GM12878 (cell line): ENCODE data around the gene SNPH. TPM values are rescaled to one million over a fixed set of nuclear protein-coding genes. Genes with fewer than 3 reads are reported as not detected.

Source experiments
- ATAC-seq: fragments of 200-7000 bp; cut with Tn5 transposase; 3 replicates; pipeline ENCODE4 v1.9.1; 2020; ENCODE audit warnings: mild to moderate bottlenecking, moderate library complexity
- BruUV-seq: library from RNA; stranded (reverse); fragments of 400-500 nt; replicated peaks from 2 replicates; lab custom pipeline; 2021; lab: Mats Ljungman, UMichigan
- CTCF ChIA-PET: fragments of 300-600 bp; sonication (Branson Sonifier 250); formaldehyde crosslinking; extraction: SDS; loops from one replicate; lab custom pipeline; 2021; ENCODE audit warnings: inconsistent platforms; lab: Yijun Ruan, JAX
- POLR2A ChIA-PET: fragments of 350-600 bp; formaldehyde crosslinking; extraction: SDS; loops from one replicate; lab custom pipeline; 2021; ENCODE audit warnings: inconsistent platforms; lab: Charles Lee
- RAD21 ChIA-PET: fragments of 300-600 bp; sonication (Branson Sonifier 250); formaldehyde crosslinking; loops from one replicate; lab custom pipeline; 2023; ENCODE audit warnings: antibody characterized with exemption; ENCODE audit not compliant: unreplicated experiment; lab: Charles Lee
- SMC1A ChIA-PET: fragments of 300-600 bp; sonication (Branson Sonifier 250); formaldehyde crosslinking; loops from one replicate; lab custom pipeline; 2023; ENCODE audit not compliant: unreplicated experiment, uncharacterized antibody; lab: Charles Lee
- DNase-seq: peaks from one replicate; pipeline ENCODE4 v3.0.0-alpha.2; 2011; ENCODE audit warnings: low read depth, low spot score
- FAIRE-seq: peaks from 3 replicates; lab custom pipeline; 2011; peaks lifted over from hg19 to GRCh38; lab: Jason Lieb, UNC
- H2AFZ ChIP-seq: 2 replicates; pipeline ENCODE4 v1.6.0; 2011; ENCODE audit warnings: low read depth, low read length, control low read depth; ENCODE audit not compliant: control insufficient read depth
- H3K27ac ChIP-seq: 2 replicates; pipeline ENCODE4 v1.5.1; 2011; ENCODE audit warnings: control low read depth; ENCODE audit not compliant: control insufficient read depth, insufficient read depth
- H3K27me3 ChIP-seq, 2 experiments: replicated peaks in 1 of 2; 2 replicates each; pipeline versions ENCODE4 v1.6.0 to v1.6.1; 2011; ENCODE audit warnings: low read length in 1 of 2; ENCODE audit not compliant: control insufficient read depth in 2 of 2, insufficient read depth in 2 of 2
- H3K36me3 ChIP-seq, 2 experiments: 2 replicates each; pipeline ENCODE4 v1.5.1; 2011; ENCODE audit warnings: low read length in 1 of 2; ENCODE audit not compliant: control insufficient read depth in 2 of 2, insufficient read depth in 2 of 2
- H3K4me1 ChIP-seq: 2 replicates; pipeline ENCODE4 v1.6.1; 2011; ENCODE audit warnings: mild to moderate bottlenecking, low read length, moderate library complexity, mixed read lengths; ENCODE audit not compliant: control insufficient read depth, insufficient read depth
- H3K4me2 ChIP-seq: 2 replicates; pipeline ENCODE4 v1.6.0; 2011; ENCODE audit warnings: control low read depth; ENCODE audit not compliant: control insufficient read depth, insufficient read depth
- H3K4me3 ChIP-seq: fragments of 200-600 bp; sonication (generic); 2 replicates; pipeline ENCODE4 v1.5.1; 2016
- H3K79me2 ChIP-seq: 2 replicates; pipeline ENCODE4 v1.6.0; 2011; ENCODE audit warnings: low read length; ENCODE audit not compliant: control insufficient read depth, insufficient read depth
- H3K9ac ChIP-seq: 2 replicates; pipeline ENCODE4 v1.8.0; 2011; ENCODE audit warnings: low read length, control low read depth, mixed read lengths; ENCODE audit not compliant: control insufficient read depth, insufficient read depth
- H3K9me3 ChIP-seq: replicated peaks from 3 replicates; pipeline ENCODE4 v1.5.1; 2011; ENCODE audit warnings: mild to moderate bottlenecking, low read length; ENCODE audit not compliant: control insufficient read depth, insufficient read depth
- H4K20me1 ChIP-seq: 2 replicates; pipeline ENCODE4 v1.6.0; 2011; ENCODE audit not compliant: control insufficient read depth, insufficient read depth
- ATF7 ChIP-seq: fragments of 450-650 bp; IDR thresholded peaks from 2 replicates; pipeline ENCODE4 v1.6.1; 2016; ENCODE audit warnings: low read depth, mild to moderate bottlenecking
- GABPA ChIP-seq: IDR thresholded peaks from 2 replicates; pipeline ENCODE4 v1.6.1; 2014; ENCODE audit warnings: antibody characterized with exemption, low read depth, mild to moderate bottlenecking, inconsistent platforms
- HDAC6 ChIP-seq: fragments of 200-600 bp; sonication (generic); IDR thresholded peaks from one replicate; pipeline ENCODE4 v1.8.0; 2017; ENCODE audit warnings: antibody characterized with exemption; ENCODE audit not compliant: unreplicated experiment
- IKZF2 ChIP-seq, 2 experiments: fragments of 450-650 bp; IDR thresholded peaks; 2 replicates each; pipeline ENCODE4 v1.6.1; 2017; ENCODE audit warnings: mild to moderate bottlenecking in 2 of 2, moderate library complexity in 2 of 2
- MTA2 ChIP-seq: fragments of 450-650 bp; IDR thresholded peaks from 2 replicates; pipeline ENCODE4 v1.6.1; 2016; ENCODE audit warnings: low read depth, mild to moderate bottlenecking, moderate library complexity
- POLR2AphosphoS2 ChIP-seq: IDR thresholded peaks from 2 replicates; pipeline ENCODE4 v1.6.1; 2011; ENCODE audit warnings: low read depth, mild to moderate bottlenecking, low read length, improper control_type of control experiment, moderate library complexity
- RB1 ChIP-seq: fragments of 450-650 bp; formaldehyde crosslinking; IDR thresholded peaks from 2 replicates; pipeline ENCODE4 v1.6.1; 2017; ENCODE audit warnings: mild to moderate bottlenecking, borderline replicate concordance
- USF2 ChIP-seq: IDR thresholded peaks from 2 replicates; pipeline ENCODE4 v1.6.1; 2011; ENCODE audit warnings: low read depth, low read length, improper control_type of control experiment, borderline replicate concordance
- ZBTB4 ChIP-seq: fragments of 450-650 bp; formaldehyde crosslinking; IDR thresholded peaks from 2 replicates; pipeline ENCODE4 v1.4.0; 2022; ENCODE audit warnings: mild to moderate bottlenecking, moderate library complexity
- ZNF274 ChIP-seq: IDR thresholded peaks from one replicate; pipeline ENCODE4 v1.8.0; 2011; ENCODE audit not compliant: insufficient read length, insufficient read depth
- WGBS: methylation state at CpG from one replicate; pipeline ENCODE4 v1.1.6; 2016; ENCODE audit warnings: low lambda C conversion rate; ENCODE audit not compliant: insufficient replicate concordance, insufficient coverage; ENCODE audit errors: missing lambda C conversion rate; 5-methylcytosine and 5-hydroxymethylcytosine counted together
- in situ Hi-C: fragments of 300-500 bp; cut with MboI; formaldehyde crosslinking; loops from 9 replicates; pipeline ENCODE4 v1.14.3; 2018; ENCODE audit warnings: mixed read lengths
- intact Hi-C: fragments of 100-400 bp; cut with micrococcal nuclease; formaldehyde crosslinking; loops from one replicate; pipeline ENCODE4 v1.14.2; 2022; ENCODE audit not compliant: unreplicated experiment
- polyA plus RNA-seq, 11 experiments: library from polyadenylated mRNA; depleted of rRNA in 4 of 11; unstranded in 6 of 11; stranded (reverse) in 5 of 11; fragments of >200 nt; fragmentation: Nextera tagmentation in 4 of 11; fragmentation: Illumina TruSeq in 1 of 11; extraction: Ambion mirVana in 4 of 11; extraction: Trizol in 1 of 11; gene quantifications; 1 replicate in 1 of 11; 2 replicates in 10 of 11; pipeline versions ENCODE4 v1.2.1 to v1.2.3, GENCODE V29; 2011 to 2016; ENCODE audit warnings: inconsistent platforms in 2 of 11, missing spikeins in 2 of 11, low read depth in 1 of 11
- total RNA-seq, 4 experiments: library from RNA; depleted of rRNA in 3 of 4; stranded (reverse); fragments of >200 nt in 3 of 4; fragmentation: Illumina TruSeq in 1 of 4; extraction: Trizol in 1 of 4; gene quantifications; 2 replicates each; pipeline versions ENCODE4 v1.2.1 to v1.2.3, GENCODE V29; 2013 to 2021
- TF ChIP-seq, protein P1 (sequence below): IDR thresholded peaks from 2 replicates; pipeline ENCODE4 v1.6.1; 2012; ENCODE audit warnings: low read depth, low read length, improper control_type of control experiment
- TF ChIP-seq, protein P2 (sequence below): IDR thresholded peaks from 2 replicates; pipeline ENCODE4 v1.6.1; 2011; ENCODE audit warnings: low read depth, mild to moderate bottlenecking, low read length, moderate library complexity, borderline replicate concordance; ENCODE audit errors: extremely low read depth
- TF ChIP-seq, protein P3 (sequence below): fragments of 450-650 bp; IDR thresholded peaks from 2 replicates; pipeline ENCODE4 v1.6.1; 2018; ENCODE audit warnings: borderline replicate concordance, mild to moderate bottlenecking; ENCODE audit not compliant: partially characterized antibody

Gene SNPH
- total and polyA plus RNA-seq, 10 of the 15 experiments (the other 5 are each of a cell fraction or from before 2014, with no cell fraction given) = 0.02 to 0.45 (median 0.34) TPM; not detected in 2

DNA sequence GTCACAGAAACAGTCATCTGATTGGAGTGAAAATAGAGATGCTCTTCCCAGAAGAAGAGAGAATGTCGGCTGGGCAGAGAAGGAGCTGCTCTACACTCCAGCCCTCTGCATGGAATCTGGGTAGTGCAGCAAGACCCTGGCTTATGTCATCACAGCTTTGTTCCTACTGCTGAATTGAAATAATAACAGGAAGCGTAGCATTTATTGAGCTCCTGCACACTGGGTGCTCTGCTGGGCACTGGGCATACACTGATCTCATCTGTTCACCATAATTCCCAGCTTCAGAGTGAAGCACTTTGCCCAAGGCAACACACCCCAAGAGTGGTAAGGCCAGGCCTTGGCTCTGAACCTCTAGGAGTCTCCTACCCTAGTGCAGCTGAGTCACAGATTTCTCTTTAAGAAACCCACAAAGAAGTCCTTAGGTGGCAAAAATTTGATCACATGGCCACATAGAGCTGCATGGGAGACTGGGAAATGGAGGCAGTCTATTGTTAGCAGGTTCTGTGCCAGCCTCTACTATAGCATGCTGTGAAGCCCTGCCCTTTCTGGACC is 66.7 kb downstream of the SNPH start:
- no peaks in the 10 kb centered on the region for H3K27me3 ChIP-seq
- no peaks in the 10 kb centered on the region; the same call in 1 of the 2 replicates for H4K20me1 ChIP-seq
- intact Hi-C loops = no loop called here
- in situ Hi-C loops = no loop called here
- POLR2A ChIA-PET = interaction anchor here (0.6 to 0.9 kb wide), 2 partner anchors 43 to 60 kb away, joined by 3 to 4 read pairs; no protein-coding TSS in a partner anchor
- no peak overlapping the region for H3K27ac ChIP-seq
- H2AFZ ChIP-seq = no peak overlapping the region
- RAD21 ChIA-PET = interaction anchor here (0.9 kb wide), 1 partner anchor 59 kb away, joined by 3 read pairs; no protein-coding TSS in a partner anchor
- peaks cover 24% of the 10 kb centered on the region for H3K4me1 ChIP-seq
- CTCF ChIA-PET = interaction anchor here (0.9 to 1.3 kb wide), 3 partner anchors 12 to 171 kb away, joined by 3 to 4 read pairs (median 3); no protein-coding TSS in a partner anchor
- no peak for DNase-seq
- no peak for ATAC-seq
- H3K4me3 ChIP-seq = no peak overlapping the region
- H3K4me2 ChIP-seq = no peak overlapping the region
- BruUV-seq = no TSS peak
- H3K9ac ChIP-seq = no peak overlapping the region
- SMC1A ChIA-PET = interaction anchor here (0.8 to 0.9 kb wide), 3 partner anchors 57 to 1031 kb away, joined by 3 to 4 read pairs (median 3); no protein-coding TSS in a partner anchor
- no peak for FAIRE-seq
- no peak for TF ChIP-seq POLR2AphosphoS2
- no peak for TF ChIP-seq GABPA
- TF ChIP-seq HDAC6 = no peak
- no peak for TF ChIP-seq IKZF2 (IDR thresholded peaks at IDR 0.05)
- no peak for TF ChIP-seq RB1
- no peak for TF ChIP-seq ZBTB4 (CRISPR knock-in tag)
- TF ChIP-seq ATF7 = no peak
- TF ChIP-seq, protein P1, sequence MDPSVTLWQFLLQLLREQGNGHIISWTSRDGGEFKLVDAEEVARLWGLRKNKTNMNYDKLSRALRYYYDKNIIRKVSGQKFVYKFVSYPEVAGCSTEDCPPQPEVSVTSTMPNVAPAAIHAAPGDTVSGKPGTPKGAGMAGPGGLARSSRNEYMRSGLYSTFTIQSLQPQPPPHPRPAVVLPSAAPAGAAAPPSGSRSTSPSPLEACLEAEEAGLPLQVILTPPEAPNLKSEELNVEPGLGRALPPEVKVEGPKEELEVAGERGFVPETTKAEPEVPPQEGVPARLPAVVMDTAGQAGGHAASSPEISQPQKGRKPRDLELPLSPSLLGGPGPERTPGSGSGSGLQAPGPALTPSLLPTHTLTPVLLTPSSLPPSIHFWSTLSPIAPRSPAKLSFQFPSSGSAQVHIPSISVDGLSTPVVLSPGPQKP = no peak
- no peak for TF ChIP-seq MTA2
- TF ChIP-seq, protein P2, sequence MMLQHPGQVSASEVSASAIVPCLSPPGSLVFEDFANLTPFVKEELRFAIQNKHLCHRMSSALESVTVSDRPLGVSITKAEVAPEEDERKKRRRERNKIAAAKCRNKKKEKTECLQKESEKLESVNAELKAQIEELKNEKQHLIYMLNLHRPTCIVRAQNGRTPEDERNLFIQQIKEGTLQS = no peak
- TF ChIP-seq USF2 = no peak
- TF ChIP-seq ZNF274 = no peak
- TF ChIP-seq, protein P3, sequence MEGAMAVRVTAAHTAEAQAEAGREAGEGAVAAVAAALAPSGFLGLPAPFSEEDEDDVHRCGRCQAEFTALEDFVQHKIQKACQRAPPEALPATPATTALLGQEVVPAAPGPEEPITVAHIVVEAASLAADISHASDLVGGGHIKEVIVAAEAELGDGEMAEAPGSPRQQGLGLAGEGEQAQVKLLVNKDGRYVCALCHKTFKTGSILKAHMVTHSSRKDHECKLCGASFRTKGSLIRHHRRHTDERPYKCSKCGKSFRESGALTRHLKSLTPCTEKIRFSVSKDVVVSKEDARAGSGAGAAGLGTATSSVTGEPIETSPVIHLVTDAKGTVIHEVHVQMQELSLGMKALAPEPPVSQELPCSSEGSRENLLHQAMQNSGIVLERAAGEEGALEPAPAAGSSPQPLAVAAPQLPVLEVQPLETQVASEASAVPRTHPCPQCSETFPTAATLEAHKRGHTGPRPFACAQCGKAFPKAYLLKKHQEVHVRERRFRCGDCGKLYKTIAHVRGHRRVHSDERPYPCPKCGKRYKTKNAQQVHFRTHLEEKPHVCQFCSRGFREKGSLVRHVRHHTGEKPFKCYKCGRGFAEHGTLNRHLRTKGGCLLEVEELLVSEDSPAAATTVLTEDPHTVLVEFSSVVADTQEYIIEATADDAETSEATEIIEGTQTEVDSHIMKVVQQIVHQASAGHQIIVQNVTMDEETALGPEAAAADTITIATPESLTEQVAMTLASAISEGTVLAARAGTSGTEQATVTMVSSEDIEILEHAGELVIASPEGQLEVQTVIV = no peak
- TF ChIP-seq, all 136 proteins: peak for 0
- H3K9me3 ChIP-seq = no peaks in the 10 kb centered on the region
- peaks cover 27% of the 10 kb centered on the region for H3K79me2 ChIP-seq
- H3K36me3 ChIP-seq = no peaks in the 10 kb centered on the region; a peak in 1 of 4 replicates
- WGBS = 100% methylated on average over 2 of the region's 2 CpGs
